NCI-H2196 (cell line): Measurements from ENCODE around the gene PPP1R3F.
A peak's percentile ranks its signal among the peaks of the same experiment; 100 is the strongest.
"Not testable (repeated sequence)": the region's sequence is repeated elsewhere in the genome, so short reads cannot be mapped to it uniquely, and the experiment has no call there.

ENCODE experiments used
- DNase-seq: peaks from one replicate; lab custom pipeline; 2025; ENCODE audit not compliant: unreplicated experiment; lab: John Stamatoyannopoulos, UW

PPP1R3F gene

GRCh38 chrX:49270249-49270921 lies 792 bp downstream of the PPP1R3F start:
- no peak for DNase-seq

- DNase-seq = no peak
Observed at GRCh38 chrX:49271341-49271740, 1.7 kb downstream of the PPP1R3F start.

- no peak for DNase-seq
Observed at GRCh38 chrX:49272421-49272820, 2.8 kb downstream of the PPP1R3F start.

- no peak for DNase-seq
Observed at GRCh38 chrX:49273181-49273727, 3.7 kb downstream of the PPP1R3F start.

- DNase-seq = no peak
Observed at GRCh38 chrX:49276207-49276606, 6.6 kb downstream of the PPP1R3F start.

GRCh38 chrX:49276671-49277534 lies 7.3 kb downstream of the PPP1R3F start:
- DNase-seq = no peak

GRCh38 chrX:49277535-49277830 lies 7.9 kb downstream of the PPP1R3F start:
- DNase-seq = no peak

- DNase-seq = no peak
Observed at GRCh38 chrX:49278081-49278480, 8.5 kb downstream of the PPP1R3F start.

GRCh38 chrX:49282647-49283011 lies 13.0 kb downstream of the PPP1R3F start:
- DNase-seq = no peak

- no peak for DNase-seq
Observed at GRCh38 chrX:49284212-49284611, 14.6 kb downstream of the PPP1R3F start.

GRCh38 chrX:49286136-49286535 lies 16.5 kb downstream of the PPP1R3F start:
- no peak for DNase-seq

GRCh38 chrX:49286581-49286980 lies 17.0 kb downstream of the PPP1R3F start:
- DNase-seq = no peak

GRCh38 chrX:49287665-49288064 lies 18.1 kb downstream of the PPP1R3F start:
- no peak for DNase-seq

- no peak for DNase-seq
Observed at GRCh38 chrX:49290215-49290614, 20.6 kb downstream of the PPP1R3F start.

GRCh38 chrX:49291615-49292337 lies 22.2 kb downstream of the PPP1R3F start:
- peak; percentile 38 for DNase-seq

- DNase-seq = no peak
Observed at GRCh38 chrX:49292400-49293362, 23.1 kb downstream of the PPP1R3F start.

- DNase-seq = not testable (repeated sequence)
Observed at GRCh38 chrX:49299293-49299692, 29.7 kb downstream of the PPP1R3F start.

- DNase-seq = no peak
Observed at GRCh38 chrX:49300703-49301102, 31.1 kb downstream of the PPP1R3F start.

GRCh38 chrX:49303346-49303745 lies 33.8 kb downstream of the PPP1R3F start, which contains the start of gene GAGE10:
Gene GAGE10 (plus strand): TSS chrX:49303646. CDS start chrX:49304860, 1,214 bp downstream.
- DNase-seq = no peak

- DNase-seq = not testable (repeated sequence)
Observed at GRCh38 chrX:49307775-49308174, 38.2 kb downstream of the PPP1R3F start.
